Prostate gland (tissue), 2 donors: ENCODE data around the gene IL19.

Source experiments
- POLR2A ChIP-seq: fragments of 450-650 bp; IDR thresholded peaks from one replicate; pipeline ENCODE4 v1.6.1; 2016; ENCODE audit warnings: antibody characterized with exemption, mild to moderate bottlenecking
- POLR2AphosphoS5 ChIP-seq: sonication (generic); formaldehyde crosslinking; IDR thresholded peaks from one replicate; pipeline ENCODE4 v1.6.1; 2017; ENCODE audit warnings: antibody characterized with exemption
- TF ChIP-seq, protein P1 (sequence below), 4 experiments: fragments of 200-600 bp in 2 of 4; fragments of 450-650 bp in 2 of 4; sonication (generic) in 2 of 4; IDR thresholded peaks; 1 replicate in 3 of 4; 2 replicates in 1 of 4; pipeline ENCODE4 v1.5.1; 2016 to 2019; ENCODE audit warnings: antibody characterized with exemption in 4 of 4, mild to moderate bottlenecking in 2 of 4, moderate library complexity in 2 of 4

DNA sequence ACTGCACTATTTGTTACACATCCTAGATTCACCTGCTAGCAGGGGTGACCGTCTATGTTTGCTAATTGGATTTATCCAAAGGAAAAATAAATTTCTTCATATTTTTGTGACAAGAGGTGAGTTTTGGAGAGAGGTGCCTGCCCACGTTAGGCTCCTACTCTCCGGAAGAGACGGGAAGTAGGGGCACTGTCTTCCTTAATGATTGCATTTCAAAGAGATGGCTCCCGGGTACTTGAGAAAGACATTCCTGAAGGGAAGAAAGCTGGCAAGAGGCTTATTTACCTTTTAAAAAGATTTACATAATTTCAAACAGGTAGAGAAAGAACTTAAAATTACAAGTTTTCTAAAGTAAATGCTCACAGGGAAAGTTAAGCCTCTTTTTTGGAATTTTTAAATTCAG, 18.7 kb upstream of the IL19 start:
- TF ChIP-seq, protein P1, sequence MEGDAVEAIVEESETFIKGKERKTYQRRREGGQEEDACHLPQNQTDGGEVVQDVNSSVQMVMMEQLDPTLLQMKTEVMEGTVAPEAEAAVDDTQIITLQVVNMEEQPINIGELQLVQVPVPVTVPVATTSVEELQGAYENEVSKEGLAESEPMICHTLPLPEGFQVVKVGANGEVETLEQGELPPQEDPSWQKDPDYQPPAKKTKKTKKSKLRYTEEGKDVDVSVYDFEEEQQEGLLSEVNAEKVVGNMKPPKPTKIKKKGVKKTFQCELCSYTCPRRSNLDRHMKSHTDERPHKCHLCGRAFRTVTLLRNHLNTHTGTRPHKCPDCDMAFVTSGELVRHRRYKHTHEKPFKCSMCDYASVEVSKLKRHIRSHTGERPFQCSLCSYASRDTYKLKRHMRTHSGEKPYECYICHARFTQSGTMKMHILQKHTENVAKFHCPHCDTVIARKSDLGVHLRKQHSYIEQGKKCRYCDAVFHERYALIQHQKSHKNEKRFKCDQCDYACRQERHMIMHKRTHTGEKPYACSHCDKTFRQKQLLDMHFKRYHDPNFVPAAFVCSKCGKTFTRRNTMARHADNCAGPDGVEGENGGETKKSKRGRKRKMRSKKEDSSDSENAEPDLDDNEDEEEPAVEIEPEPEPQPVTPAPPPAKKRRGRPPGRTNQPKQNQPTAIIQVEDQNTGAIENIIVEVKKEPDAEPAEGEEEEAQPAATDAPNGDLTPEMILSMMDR (IDR thresholded peaks at IDR 0.05): no peak
- TF ChIP-seq POLR2AphosphoS5: no peak
- TF ChIP-seq POLR2A: no peak
